Measurements from ENCODE around the gene NHEJ1. TPM values are rescaled to one million over a fixed set of nuclear protein-coding genes. Genes with fewer than 3 reads are reported as not detected.

NHEJ1 gene
- total and polyA plus RNA-seq, 9 donors = 10.8 to 23.1 (median 17.1) TPM

DNA sequence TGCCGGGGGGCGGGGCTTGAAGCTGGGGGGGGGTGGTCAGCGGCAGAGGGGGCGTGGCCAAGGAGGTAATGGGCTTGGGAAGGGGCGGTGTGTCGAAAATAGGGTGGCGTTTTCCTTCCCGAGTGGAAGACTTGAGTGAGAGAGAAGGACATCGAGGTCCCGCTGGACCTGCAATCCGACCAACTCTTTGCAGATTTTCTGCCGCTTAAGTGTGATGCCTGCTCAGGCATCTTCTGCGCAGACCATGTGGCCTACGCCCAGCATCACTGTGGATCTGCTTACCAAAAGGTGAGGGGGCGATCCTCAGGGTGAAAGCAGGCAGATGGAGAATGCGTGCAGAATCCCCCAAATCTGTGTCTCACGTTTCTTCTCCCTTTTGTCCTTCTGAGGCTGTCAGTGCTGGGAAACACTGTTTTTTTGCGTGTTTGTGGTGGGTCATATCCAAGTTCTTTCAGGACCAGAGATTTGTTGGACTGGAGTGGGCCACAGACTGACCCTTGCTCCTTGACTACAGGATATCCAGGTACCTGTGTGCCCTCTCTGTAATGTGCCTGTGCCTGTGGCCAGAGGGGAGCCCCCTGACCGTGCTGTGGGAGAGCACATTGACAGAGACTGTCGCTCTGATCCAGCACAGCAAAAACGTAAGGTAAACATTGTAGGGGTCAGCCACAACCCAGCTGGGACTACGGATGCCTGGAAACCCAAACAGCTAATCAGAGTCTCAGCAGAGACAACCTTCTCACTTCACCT is 46.7 kb upstream of the NHEJ1 start:
- no peak for TF ChIP-seq EP300 (IDR thresholded peaks at IDR 0.05)
- TF ChIP-seq POLR2A (IDR thresholded peaks at IDR 0.05) = no peak
- TF ChIP-seq, protein P1, sequence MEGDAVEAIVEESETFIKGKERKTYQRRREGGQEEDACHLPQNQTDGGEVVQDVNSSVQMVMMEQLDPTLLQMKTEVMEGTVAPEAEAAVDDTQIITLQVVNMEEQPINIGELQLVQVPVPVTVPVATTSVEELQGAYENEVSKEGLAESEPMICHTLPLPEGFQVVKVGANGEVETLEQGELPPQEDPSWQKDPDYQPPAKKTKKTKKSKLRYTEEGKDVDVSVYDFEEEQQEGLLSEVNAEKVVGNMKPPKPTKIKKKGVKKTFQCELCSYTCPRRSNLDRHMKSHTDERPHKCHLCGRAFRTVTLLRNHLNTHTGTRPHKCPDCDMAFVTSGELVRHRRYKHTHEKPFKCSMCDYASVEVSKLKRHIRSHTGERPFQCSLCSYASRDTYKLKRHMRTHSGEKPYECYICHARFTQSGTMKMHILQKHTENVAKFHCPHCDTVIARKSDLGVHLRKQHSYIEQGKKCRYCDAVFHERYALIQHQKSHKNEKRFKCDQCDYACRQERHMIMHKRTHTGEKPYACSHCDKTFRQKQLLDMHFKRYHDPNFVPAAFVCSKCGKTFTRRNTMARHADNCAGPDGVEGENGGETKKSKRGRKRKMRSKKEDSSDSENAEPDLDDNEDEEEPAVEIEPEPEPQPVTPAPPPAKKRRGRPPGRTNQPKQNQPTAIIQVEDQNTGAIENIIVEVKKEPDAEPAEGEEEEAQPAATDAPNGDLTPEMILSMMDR (IDR thresholded peaks at IDR 0.05) = no peak
- WGBS, 3 donors = 3 to 6% (median 6%) methylated on average over 22 of the region's 22 CpGs
- Histone ChIP-seq H3K36me3 (no peaks in the 10 kb centered on the region), H3K4me1 (ENCODE audit: insufficient read depth) (peaks cover 4% of the 10 kb centered on the region), H3K27ac (peak overlapping the region; percentile 89 to 99), H3K4me3 (peak overlapping the region; percentile 75), H3K27me3 (no peaks in the 10 kb centered on the region), H3K9me3 (no peaks in the 10 kb centered on the region)
- intact Hi-C loops (cut with DNase I) = no loop called here
- DNase-seq = peak in 1 of 5 donors; percentile 42

GRCh38 chr2:219206328-219207133 is 45.9 kb upstream of the NHEJ1 start, which contains the start of gene ZFAND2B:
Gene ZFAND2B, plus strand, starts transcription at chr2:219206782. Its CDS starts 206 bp downstream, at chr2:219206988.
- Histone ChIP-seq H3K4me1 (ENCODE audit: insufficient read depth) (peaks cover 4% of the 10 kb centered on the region), H3K27me3 (no peaks in the 10 kb centered on the region), H3K4me3 (peak within 1 kb of the TSS; percentile 75), H3K27ac (peak within 1 kb of the TSS; percentile 89 to 99), H3K9me3 (no peaks in the 10 kb centered on the region), H3K36me3 (no peaks in the 10 kb centered on the region)
- intact Hi-C loops (cut with DNase I) = no loop called here
- peak; percentile 95 to 97 (median 95) for DNase-seq
- TF ChIP-seq EP300 (IDR thresholded peaks at IDR 0.05) = no peak
- peak; percentile 96 for TF ChIP-seq POLR2A (IDR thresholded peaks at IDR 0.05)
- TF ChIP-seq, protein P1 (IDR thresholded peaks at IDR 0.05) = peak in 2 of 3 donors; percentile 27 to 29
- 1% methylated on average over 52 to 76 of the region's 76 CpGs for WGBS, 3 donors

- Histone ChIP-seq H3K4me3 (peak overlapping the region; percentile 75), H3K9me3 (no peaks in the 10 kb centered on the region), H3K36me3 (no peaks in the 10 kb centered on the region), H3K27me3 (no peaks in the 10 kb centered on the region), H3K4me1 (ENCODE audit: insufficient read depth) (peaks cover 4% of the 10 kb centered on the region), H3K27ac (peak overlapping the region; percentile 89 to 99)
- TF ChIP-seq, protein P1 (IDR thresholded peaks at IDR 0.05) = no peak
- no peak for TF ChIP-seq POLR2A (IDR thresholded peaks at IDR 0.05)
- no peak for TF ChIP-seq EP300 (IDR thresholded peaks at IDR 0.05)
- WGBS, 3 donors = 11 to 22% (median 18%) methylated on average over 7 of the region's 7 CpGs
- no peak for DNase-seq
- intact Hi-C loops (cut with DNase I) = no loop called here
These were observed 45.3 kb upstream of the NHEJ1 start for GRCh38 chr2:219205981-219206327.

DNA sequence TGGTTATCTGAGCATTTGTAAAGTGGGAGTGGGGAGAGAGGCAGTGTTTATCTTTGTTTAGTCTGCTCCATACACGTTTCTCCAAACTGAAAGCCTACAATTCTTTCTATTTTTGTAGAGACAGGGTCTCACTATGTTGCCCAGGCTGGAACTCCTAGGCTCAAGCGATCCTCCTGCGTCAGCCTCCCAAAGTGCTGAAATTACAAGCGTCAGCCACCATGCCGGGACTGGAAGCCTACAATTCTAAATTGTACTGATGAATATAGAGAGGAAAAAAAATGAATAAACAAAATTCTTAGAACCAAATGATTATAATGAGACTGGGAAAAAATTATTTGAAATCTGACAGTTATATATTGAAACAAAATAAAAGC is 44.5 kb upstream of the NHEJ1 start:
- 64 to 73% (median 64%) methylated on average over 5 of the region's 5 CpGs for WGBS, 3 donors
- intact Hi-C loops (cut with DNase I) = no loop called here
- H3K27ac ChIP-seq = no peak overlapping the region
- H3K9me3 ChIP-seq = no peaks in the 10 kb centered on the region
- no peaks in the 10 kb centered on the region for H3K27me3 ChIP-seq
- peaks cover 4% of the 10 kb centered on the region for H3K4me1 ChIP-seq (ENCODE audit: insufficient read depth)
- DNase-seq = no peak
- no peaks in the 10 kb centered on the region for H3K36me3 ChIP-seq
- TF ChIP-seq POLR2A (IDR thresholded peaks at IDR 0.05) (no peak), EP300 (IDR thresholded peaks at IDR 0.05) (no peak)
- TF ChIP-seq, protein P1 (IDR thresholded peaks at IDR 0.05) = no peak
- H3K4me3 ChIP-seq = no peak overlapping the region

All from ovary (tissue), 9 donors.